GM18873 (cell line): ENCODE measurements around the gene ADAMTS9.

Experiments used
- ATAC-seq: cut with Tn5 transposase; IDR thresholded peaks from one replicate; pipeline ENCODE4 v1.9.1; 2021; ENCODE audit warnings: mild to moderate bottlenecking, moderate library complexity, moderate number of reproducible peaks; ENCODE audit not compliant: unreplicated experiment, low FRiP score

ADAMTS9 gene

GRCh38 chr3:64658001-64658400 is 29.8 kb downstream of the ADAMTS9 start:
- ATAC-seq = no peak

- no peak for ATAC-seq
Measured at GRCh38 chr3:64656544-64656943, 31.3 kb downstream of the ADAMTS9 start.

GRCh38 chr3:64655160-64655559 is 32.6 kb downstream of the ADAMTS9 start:
- no peak for ATAC-seq

- no peak for ATAC-seq
Measured at GRCh38 chr3:64654013-64654412, 33.8 kb downstream of the ADAMTS9 start.

GRCh38 chr3:64653101-64653500 is 34.7 kb downstream of the ADAMTS9 start:
- no peak for ATAC-seq

GRCh38 chr3:64651741-64652241 is 36.0 kb downstream of the ADAMTS9 start:
- ATAC-seq = no peak

- no peak for ATAC-seq
Measured at GRCh38 chr3:64651303-64651702, 36.5 kb downstream of the ADAMTS9 start.

- ATAC-seq = no peak
Measured at GRCh38 chr3:64650715-64651114, 37.1 kb downstream of the ADAMTS9 start.

- ATAC-seq = no peak
Measured at GRCh38 chr3:64650096-64650622, 37.6 kb downstream of the ADAMTS9 start.

GRCh38 chr3:64648927-64649906 is 38.6 kb downstream of the ADAMTS9 start:
- no peak for ATAC-seq

GRCh38 chr3:64647825-64648224 is 40.0 kb downstream of the ADAMTS9 start:
- no peak for ATAC-seq

GRCh38 chr3:64645243-64645642 is 42.6 kb downstream of the ADAMTS9 start:
- no peak for ATAC-seq

GRCh38 chr3:64644483-64644882 is 43.3 kb downstream of the ADAMTS9 start:
- no peak for ATAC-seq

- no peak for ATAC-seq
Measured at GRCh38 chr3:64642327-64643151, 45.3 kb downstream of the ADAMTS9 start.

GRCh38 chr3:64638981-64639481 is 48.8 kb downstream of the ADAMTS9 start:
- no peak for ATAC-seq

GRCh38 chr3:64638511-64638910 is 49.3 kb downstream of the ADAMTS9 start:
- no peak for ATAC-seq

GRCh38 chr3:64634417-64634816 is 53.4 kb downstream of the ADAMTS9 start:
- no peak for ATAC-seq

- ATAC-seq = no peak
Measured at GRCh38 chr3:64631951-64632350, 55.8 kb downstream of the ADAMTS9 start.

- no peak for ATAC-seq
Measured at GRCh38 chr3:64627471-64628321, 60.1 kb downstream of the ADAMTS9 start.

- ATAC-seq = no peak
Measured at GRCh38 chr3:64627042-64627441, 60.8 kb downstream of the ADAMTS9 start.
